IMR-90 (cell line): ENCODE results near the gene THRAP3. TPM values are rescaled to one million over a fixed set of nuclear protein-coding genes. Genes with fewer than 3 reads are reported as not detected.
A peak's percentile ranks its signal among the peaks of the same experiment; 100 is the strongest.

Source experiments
- ATAC-seq: fragments of 200-7000 bp; cut with Tn5 transposase; 2 replicates; pipeline ENCODE4 v1.9.1; 2020; ENCODE audit warnings: low read depth, mild to moderate bottlenecking, moderate library complexity
- BruUV-seq: library from RNA; stranded (reverse); fragments of 400-500 nt; replicated peaks from 2 replicates; lab custom pipeline; 2021; lab: Mats Ljungman, UMichigan
- CTCF ChIA-PET: fragments of 300-600 bp; formaldehyde crosslinking; extraction: SDS; loops from one replicate; lab custom pipeline; 2021; ENCODE audit warnings: antibody characterized with exemption; lab: Yijun Ruan, JAX
- POLR2A ChIA-PET: fragments of 300-600 bp; sonication (Branson Sonifier 250); formaldehyde crosslinking; loops from one replicate; lab custom pipeline; 2022; ENCODE audit warnings: antibody characterized with exemption; ENCODE audit not compliant: unreplicated experiment; lab: Charles Lee
- DNase-seq: peaks from one replicate; pipeline ENCODE4 v3.0.0; 2013
- H2AFZ ChIP-seq: replicated peaks from 2 replicates; pipeline ENCODE3; 2013; ENCODE audit warnings: low read length, mild to moderate bottlenecking; ENCODE audit not compliant: poor library complexity
- H2AK5ac ChIP-seq: 2 replicates; pipeline ENCODE4 v1.6.1; 2013; ENCODE audit warnings: low read depth, low read length, inconsistent platforms
- H2AK9ac ChIP-seq: replicated peaks from 2 replicates; pipeline ENCODE3; 2013; ENCODE audit warnings: mild to moderate bottlenecking, low read depth, low read length, moderate library complexity; ENCODE audit not compliant: poor library complexity
- H2BK120ac ChIP-seq: 2 replicates; pipeline ENCODE4 v1.6.1; 2013; ENCODE audit warnings: low read depth, low read length, inconsistent platforms
- H2BK15ac ChIP-seq: 3 replicates; pipeline ENCODE4 v1.6.1; 2013; ENCODE audit warnings: low read depth, low read length, inconsistent platforms
- H2BK20ac ChIP-seq: 2 replicates; pipeline ENCODE4 v1.6.1; 2013; ENCODE audit warnings: low read depth, mild to moderate bottlenecking, inconsistent platforms, low read length, moderate library complexity
- H2BK5ac ChIP-seq: 2 replicates; pipeline ENCODE4 v1.6.1; 2013; ENCODE audit warnings: mild to moderate bottlenecking, low read depth, low read length, inconsistent platforms; ENCODE audit not compliant: poor library complexity, severe bottlenecking
- H3K14ac ChIP-seq: replicated peaks from 2 replicates; pipeline ENCODE4 v1.6.1; 2013; ENCODE audit warnings: low read depth, low read length, inconsistent platforms
- H3K18ac ChIP-seq: 2 replicates; pipeline ENCODE4 v1.6.1; 2013; ENCODE audit warnings: low read depth, low read length, control low read depth
- H3K23ac ChIP-seq: 2 replicates; pipeline ENCODE4 v1.6.1; 2013; ENCODE audit warnings: low read depth, low read length, inconsistent platforms
- H3K27ac ChIP-seq: 2 replicates; pipeline ENCODE4 v1.5.1; 2013; ENCODE audit warnings: mild to moderate bottlenecking, control low read depth, low read length; ENCODE audit not compliant: insufficient read depth
- H3K27me3 ChIP-seq: 2 replicates; pipeline ENCODE4 v1.6.1; 2013; ENCODE audit warnings: low read length; ENCODE audit not compliant: control insufficient read depth, insufficient read depth
- H3K36me3 ChIP-seq: 2 replicates; pipeline ENCODE4 v1.6.1; 2013; ENCODE audit warnings: low read length, mixed read lengths; ENCODE audit not compliant: control insufficient read depth, insufficient read depth
- H3K4ac ChIP-seq: 2 replicates; pipeline ENCODE4 v1.6.1; 2013; ENCODE audit warnings: low read depth, low read length, inconsistent platforms
- H3K4me1 ChIP-seq: 2 replicates; pipeline ENCODE4 v1.6.1; 2013; ENCODE audit warnings: low read length, mixed read lengths; ENCODE audit not compliant: control insufficient read depth, insufficient read depth
- H3K4me2 ChIP-seq: 2 replicates; pipeline ENCODE4 v1.6.1; 2013; ENCODE audit warnings: low read depth, mild to moderate bottlenecking, control low read depth, low read length, moderate library complexity
- H3K4me3 ChIP-seq: 2 replicates; pipeline ENCODE4 v1.5.1; 2013; ENCODE audit warnings: low read depth, mild to moderate bottlenecking, control low read depth, low read length, moderate library complexity; ENCODE audit not compliant: insufficient read depth
- H3K56ac ChIP-seq: 2 replicates; pipeline ENCODE4 v1.6.1; 2013; ENCODE audit warnings: low read length, inconsistent platforms; ENCODE audit not compliant: insufficient read depth; ENCODE audit errors: extremely low read depth
- H3K79me1 ChIP-seq, 2 experiments: 2 replicates each; pipeline ENCODE4 v1.6.1; 2013; ENCODE audit warnings: low read length in 2 of 2, inconsistent platforms in 1 of 2, low read depth in 1 of 2
- H3K9ac ChIP-seq: 2 replicates; pipeline ENCODE4 v1.6.1; 2013; ENCODE audit warnings: low read depth, low read length, control low read depth
- H3K9me1 ChIP-seq: 2 replicates; pipeline ENCODE4 v1.6.1; 2013; ENCODE audit warnings: low read length, inconsistent platforms; ENCODE audit not compliant: insufficient read depth
- H3K9me3 ChIP-seq: 2 replicates; pipeline ENCODE4 v1.6.1; 2013; ENCODE audit warnings: low read length; ENCODE audit not compliant: control insufficient read depth, insufficient read depth
- H4K20me1 ChIP-seq: 2 replicates; pipeline ENCODE4 v1.6.1; 2013; ENCODE audit warnings: low read length, inconsistent platforms; ENCODE audit not compliant: insufficient read depth
- H4K5ac ChIP-seq: 2 replicates; pipeline ENCODE4 v1.6.1; 2013; ENCODE audit warnings: mild to moderate bottlenecking, low read depth, low read length, control low read depth
- H4K8ac ChIP-seq, 2 experiments: 2 replicates each; pipeline ENCODE4 v1.6.1; 2013; ENCODE audit warnings: low read depth in 2 of 2, low read length in 2 of 2, control low read depth in 1 of 2, inconsistent platforms in 1 of 2
- H4K91ac ChIP-seq: 2 replicates; pipeline ENCODE4 v1.6.1; 2013; ENCODE audit warnings: low read depth, low read length, inconsistent platforms; ENCODE audit not compliant: insufficient read depth
- BHLHE40 ChIP-seq: fragments of 150-350 bp; IDR thresholded peaks from 2 replicates; pipeline ENCODE4 v1.6.1; 2016; ENCODE audit warnings: mild to moderate bottlenecking, low read depth, low read length
- CEBPB ChIP-seq: IDR thresholded peaks from 2 replicates; pipeline ENCODE4 v1.6.1; 2012; ENCODE audit warnings: low read depth, low read length, improper control_type of control experiment
- CHD1 ChIP-seq: IDR thresholded peaks from 2 replicates; pipeline ENCODE4 v1.6.1; 2012; ENCODE audit warnings: low read depth, low read length, improper control_type of control experiment
- CTCF ChIP-seq: conservative IDR thresholded peaks from 2 replicates; pipeline ENCODE4 v1.5.1; 2012; ENCODE audit warnings: mild to moderate bottlenecking, low read depth, low read length, improper control_type of control experiment
- ELK1 ChIP-seq: fragments of 150-350 bp; IDR thresholded peaks from 2 replicates; pipeline ENCODE4 v1.6.1; 2016; ENCODE audit warnings: low read depth, mild to moderate bottlenecking, low read length, moderate library complexity, borderline replicate concordance
- FOS ChIP-seq: fragments of 150-350 bp; IDR thresholded peaks from 2 replicates; pipeline ENCODE4 v1.6.1; 2016; ENCODE audit warnings: low read depth, low read length
- MAFK ChIP-seq: IDR thresholded peaks from 2 replicates; pipeline ENCODE4 v1.6.1; 2012; ENCODE audit warnings: low read depth, low read length, improper control_type of control experiment
- MAZ ChIP-seq: IDR thresholded peaks from 2 replicates; pipeline ENCODE4 v1.6.1; 2012; ENCODE audit warnings: low read depth, mild to moderate bottlenecking, low read length, improper control_type of control experiment, moderate library complexity, borderline replicate concordance
- MXI1 ChIP-seq: IDR thresholded peaks from 2 replicates; pipeline ENCODE4 v1.6.1; 2012; ENCODE audit warnings: low read depth, mild to moderate bottlenecking, low read length, moderate library complexity, borderline replicate concordance
- NFE2L2 ChIP-seq: fragments of 150-350 bp; IDR thresholded peaks from 2 replicates; pipeline ENCODE4 v1.6.1; 2016; ENCODE audit warnings: low read depth, mild to moderate bottlenecking, low read length
- POLR2A ChIP-seq: IDR thresholded peaks from 2 replicates; pipeline ENCODE4 v1.6.1; 2012; ENCODE audit warnings: mild to moderate bottlenecking, low read depth, low read length
- RAD21 ChIP-seq: IDR thresholded peaks from 2 replicates; pipeline ENCODE4 v1.6.1; 2012; ENCODE audit warnings: low read length, improper control_type of control experiment
- RCOR1 ChIP-seq: IDR thresholded peaks from 2 replicates; pipeline ENCODE4 v1.6.1; 2012; ENCODE audit warnings: mild to moderate bottlenecking, low read length, improper control_type of control experiment; ENCODE audit not compliant: insufficient replicate concordance
- RFX5 ChIP-seq: IDR thresholded peaks from 2 replicates; pipeline ENCODE4 v1.8.0; 2012; ENCODE audit warnings: low read depth, mild to moderate bottlenecking, low read length, moderate library complexity
- SMC3 ChIP-seq: fragments of 150-350 bp; IDR thresholded peaks from 2 replicates; pipeline ENCODE4 v1.6.1; 2016; ENCODE audit warnings: low read depth, mild to moderate bottlenecking, antibody characterized with exemption, low read length, moderate library complexity
- WGBS, 2 experiments: methylation state at CpG; one replicate each; pipeline versions ENCODE4 v1.1.5 to v1.1.7; 2013; ENCODE audit warnings: missing lambda C conversion rate in 2 of 2; ENCODE audit not compliant: insufficient read length in 1 of 2; ENCODE audit errors: extremely low coverage in 2 of 2; 5-methylcytosine and 5-hydroxymethylcytosine counted together
- dilution Hi-C: fragments of 300-500 bp; cut with HindIII; formaldehyde crosslinking; loops from one replicate; pipeline ENCODE4 v1.14.3; 2018; ENCODE audit warnings: low sequenced_read_pairs; ENCODE audit not compliant: unreplicated experiment
- in situ Hi-C: fragments of 300-500 bp; cut with MboI; formaldehyde crosslinking; loops from 3 replicates; pipeline ENCODE4 v1.14.3; 2019; ENCODE audit warnings: low sequenced_read_pairs, inconsistent platforms, mixed read lengths
- intact Hi-C: fragments of 100-400 bp; cut with micrococcal nuclease; formaldehyde crosslinking; loops from 2 replicates; pipeline ENCODE4 v1.10.0; 2022
- polyA plus RNA-seq, 3 experiments: library from polyadenylated mRNA; depleted of rRNA; stranded (reverse); fragments of >200 nt; gene quantifications; 2 replicates each; pipeline ENCODE4 v1.2.3, GENCODE V29; 2012; ENCODE audit warnings: low replicate concordance in 1 of 3
- total RNA-seq: library from RNA; depleted of rRNA; stranded (reverse); fragments of >200 nt; gene quantifications from 2 replicates; pipeline ENCODE4 v1.2.3, GENCODE V29; 2012
- TF ChIP-seq, protein P1 (sequence below): fragments of 150-350 bp; IDR thresholded peaks from 2 replicates; pipeline ENCODE4 v1.6.1; 2017; ENCODE audit warnings: mild to moderate bottlenecking, antibody characterized with exemption, low read length, low read depth

Gene THRAP3
- total and polyA plus RNA-seq, 2 of the 4 experiments (the other 2 are of a cell fraction) = 60.6 to 66.5 TPM

GRCh38 chr1:36284517-36284916 lies 60.3 kb downstream of the THRAP3 start:
- intact Hi-C loops = loop anchor here (2.0 kb wide), 1 partner anchor 60 kb away; the partner anchor contains the start of gene THRAP3
- Histone ChIP-seq H3K18ac (no peak overlapping the region), H3K4me2 (no peak overlapping the region), H4K91ac (no peak overlapping the region), H3K4ac (peak overlapping the region; percentile 1; the same call in 1 of the 2 replicates), H3K36me3 (peaks cover 29% of the 10 kb centered on the region), H2BK20ac (no peak overlapping the region), H3K9me3 (no peaks in the 10 kb centered on the region), H3K56ac (no peak overlapping the region), H2AFZ (no peak overlapping the region), H2AK5ac (no peak overlapping the region), H3K14ac (no peak overlapping the region), H3K4me3 (no peak overlapping the region), H4K20me1 (peaks cover 30% of the 10 kb centered on the region), H3K79me1 (peaks cover 25 to 42% of the 10 kb centered on the region in 2 experiments), H3K4me1 (peaks cover 2% of the 10 kb centered on the region; the same call in 1 of the 2 replicates), H2AK9ac (no peak overlapping the region), H2BK15ac (no peak overlapping the region), H2BK5ac (no peak overlapping the region), H4K5ac (no peak overlapping the region), H4K8ac (no peak overlapping the region), H3K23ac (no peak overlapping the region), H3K9me1 (no peaks in the 10 kb centered on the region), H3K9ac (no peak overlapping the region), H2BK120ac (no peak overlapping the region), H3K27me3 (no peaks in the 10 kb centered on the region), H3K27ac (no peak overlapping the region)
- ChIA-PET CTCF (interaction anchor here (0.6 to 1.7 kb wide), 2 partner anchors 61 to 150 kb away, joined by 3 to 5 read pairs; no protein-coding TSS in a partner anchor), POLR2A (no interaction called here)
- TF ChIP-seq RFX5 = no peak
- no peak for TF ChIP-seq CEBPB
- no peak for TF ChIP-seq SMC3
- no peak for TF ChIP-seq FOS
- TF ChIP-seq MAFK = no peak
- TF ChIP-seq, protein P1, sequence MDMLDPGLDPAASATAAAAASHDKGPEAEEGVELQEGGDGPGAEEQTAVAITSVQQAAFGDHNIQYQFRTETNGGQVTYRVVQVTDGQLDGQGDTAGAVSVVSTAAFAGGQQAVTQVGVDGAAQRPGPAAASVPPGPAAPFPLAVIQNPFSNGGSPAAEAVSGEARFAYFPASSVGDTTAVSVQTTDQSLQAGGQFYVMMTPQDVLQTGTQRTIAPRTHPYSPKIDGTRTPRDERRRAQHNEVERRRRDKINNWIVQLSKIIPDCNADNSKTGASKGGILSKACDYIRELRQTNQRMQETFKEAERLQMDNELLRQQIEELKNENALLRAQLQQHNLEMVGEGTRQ = no peak
- no peak for TF ChIP-seq CHD1
- TF ChIP-seq MXI1 = no peak
- no peak for TF ChIP-seq RAD21
- TF ChIP-seq RCOR1 = no peak
- TF ChIP-seq NFE2L2 = no peak
- TF ChIP-seq MAZ = no peak
- TF ChIP-seq POLR2A = no peak
- TF ChIP-seq CTCF = no peak
- TF ChIP-seq BHLHE40 = no peak
- TF ChIP-seq ELK1 = no peak
- DNase-seq (no peak), ATAC-seq (no peak)
- dilution Hi-C loops = no loop called here
- in situ Hi-C loops = no loop called here
- BruUV-seq = no TSS peak
- no CpG with 5 or more reads among the region's 1 CpG for WGBS, 2 experiments
